Measurements from ENCODE around the gene BMF.

Gene BMF

GRCh38 chr15:40064231-40064894, 44.3 kb downstream of the BMF start:
- no peak for DNase-seq

- DNase-seq, result no peak
Observed at GRCh38 chr15:40063563-40064011, 45.1 kb downstream of the BMF start.

- no peak for DNase-seq
Observed at GRCh38 chr15:40062816-40063562, 45.7 kb downstream of the BMF start.

GRCh38 chr15:40061212-40061901, 47.3 kb downstream of the BMF start:
- no peak for DNase-seq

- DNase-seq, result no peak
Observed at GRCh38 chr15:40060236-40060961, 48.3 kb downstream of the BMF start.

GRCh38 chr15:40059821-40060220, 48.9 kb downstream of the BMF start:
- DNase-seq, result no peak

GRCh38 chr15:40058476-40059140, 50.1 kb downstream of the BMF start:
- no peak for DNase-seq

GRCh38 chr15:40055576-40056293, 52.9 kb downstream of the BMF start:
- DNase-seq, result no peak

GRCh38 chr15:40054855-40055575, 53.7 kb downstream of the BMF start:
- peak; percentile 14 for DNase-seq

- no peak for DNase-seq
Observed at GRCh38 chr15:40054605-40054854, 54.1 kb downstream of the BMF start.

GRCh38 chr15:40053831-40054604, 54.7 kb downstream of the BMF start:
- DNase-seq, result no peak

GRCh38 chr15:40053079-40053830, 55.4 kb downstream of the BMF start:
- no peak for DNase-seq

- DNase-seq, result no peak
Observed at GRCh38 chr15:40052604-40053003, 56.1 kb downstream of the BMF start.

- DNase-seq, result no peak
Observed at GRCh38 chr15:40051616-40052415, 56.9 kb downstream of the BMF start.

- no peak for DNase-seq
Observed at GRCh38 chr15:40050788-40051470, 57.8 kb downstream of the BMF start.

- no peak for DNase-seq
Observed at GRCh38 chr15:40048926-40049475, 59.7 kb downstream of the BMF start.

- DNase-seq, result no peak
Observed at GRCh38 chr15:40048211-40048792, 60.4 kb downstream of the BMF start.

Measured in NCI-H1436 (cell line).